Natural killer cell (primary cell): Measurements from ENCODE around the gene BOK. TPM values are rescaled to one million over a fixed set of nuclear protein-coding genes. Genes with fewer than 3 reads are reported as not detected.

ENCODE experiments used
- ATAC-seq, 3 donors: fragments of 150-1000 bp in 2 of 3; fragments of 200-7000 bp in 1 of 3; cut with Tn5 transposase; 1 replicate in 1 of 3; 2 replicates in 2 of 3; pipeline ENCODE4 v1.10.0; 2021; ENCODE audit warnings: mild to moderate bottlenecking in 2 of 3, moderate library complexity in 2 of 3
- DNase-seq, 2 donors: peaks; one replicate each; pipeline versions ENCODE4 v3.0.0 to v3.0.0-alpha.2; 2013 to 2021; ENCODE audit warnings: mixed read lengths in 1 of 2
- H3K27ac ChIP-seq: one replicate; pipeline ENCODE4 v1.5.1; 2013; ENCODE audit warnings: mild to moderate bottlenecking, low read length
- H3K27me3 ChIP-seq: one replicate; pipeline ENCODE4 v1.6.1; 2013; ENCODE audit warnings: low read length; ENCODE audit not compliant: control insufficient read depth, insufficient read depth
- H3K36me3 ChIP-seq: one replicate; pipeline ENCODE4 v1.6.1; 2013; ENCODE audit warnings: low read length; ENCODE audit not compliant: control insufficient read depth, insufficient read depth
- H3K4me1 ChIP-seq: one replicate; pipeline ENCODE4 v1.6.1; 2013; ENCODE audit warnings: low read length; ENCODE audit not compliant: control insufficient read depth, insufficient read depth
- H3K4me3 ChIP-seq: one replicate; pipeline ENCODE4 v1.5.1; 2013; ENCODE audit warnings: low read length
- H3K9me3 ChIP-seq: one replicate; pipeline ENCODE4 v1.6.1; 2013; ENCODE audit warnings: low read length; ENCODE audit not compliant: control insufficient read depth, insufficient read depth
- H3K27ac Mint-ChIP-seq, 2 donors: one replicate each; pipeline ENCODE4 v1.8.0; 2022; ENCODE audit warnings: mild to moderate bottlenecking in 2 of 2, mixed read lengths in 2 of 2, moderate library complexity in 1 of 2
- H3K27me3 Mint-ChIP-seq, 2 donors: one replicate each; pipeline ENCODE4 v1.8.0; 2022; ENCODE audit warnings: low read depth in 2 of 2, mixed read lengths in 2 of 2
- H3K36me3 Mint-ChIP-seq: one replicate; pipeline ENCODE4 v1.8.0; 2022; ENCODE audit warnings: mixed read lengths
- H3K4me1 Mint-ChIP-seq, 2 donors: one replicate each; pipeline ENCODE4 v1.8.0; 2022; ENCODE audit warnings: mixed read lengths in 2 of 2
- H3K4me3 Mint-ChIP-seq: one replicate; pipeline ENCODE4 v1.8.0; 2022; ENCODE audit warnings: mild to moderate bottlenecking, moderate library complexity, mixed read lengths
- H3K9me3 Mint-ChIP-seq, 2 donors: one replicate each; pipeline ENCODE4 v1.8.0; 2022; ENCODE audit warnings: mixed read lengths in 2 of 2
- WGBS: methylation state at CpG from one replicate; pipeline ENCODE4 v1.1.7; 2013; ENCODE audit warnings: missing lambda C conversion rate; ENCODE audit not compliant: insufficient coverage; 5-methylcytosine and 5-hydroxymethylcytosine counted together
- intact Hi-C: fragments of 100-400 bp; cut with micrococcal nuclease; formaldehyde crosslinking; loops from one replicate; pipeline ENCODE4 v1.14.2; 2022
- total RNA-seq, 4 donors: library from RNA; stranded (reverse); fragments of 120-200 nt in 1 of 4; gene quantifications; one replicate each; pipeline versions ENCODE4 v1.2.3 to v1.2.4, GENCODE V29; 2013 to 2022
- TF ChIP-seq, protein P1 (sequence below): fragments of 200-600 bp; IDR thresholded peaks from one replicate; pipeline ENCODE4 v1.8.0; 2022; ENCODE audit warnings: antibody characterized with exemption

Gene BOK
- total RNA-seq, 3 donors from 2014 or later (not counting 1 experiment from before 2014, with no cell fraction given) = 11.0 to 23.7 (median 19.6) TPM

DNA sequence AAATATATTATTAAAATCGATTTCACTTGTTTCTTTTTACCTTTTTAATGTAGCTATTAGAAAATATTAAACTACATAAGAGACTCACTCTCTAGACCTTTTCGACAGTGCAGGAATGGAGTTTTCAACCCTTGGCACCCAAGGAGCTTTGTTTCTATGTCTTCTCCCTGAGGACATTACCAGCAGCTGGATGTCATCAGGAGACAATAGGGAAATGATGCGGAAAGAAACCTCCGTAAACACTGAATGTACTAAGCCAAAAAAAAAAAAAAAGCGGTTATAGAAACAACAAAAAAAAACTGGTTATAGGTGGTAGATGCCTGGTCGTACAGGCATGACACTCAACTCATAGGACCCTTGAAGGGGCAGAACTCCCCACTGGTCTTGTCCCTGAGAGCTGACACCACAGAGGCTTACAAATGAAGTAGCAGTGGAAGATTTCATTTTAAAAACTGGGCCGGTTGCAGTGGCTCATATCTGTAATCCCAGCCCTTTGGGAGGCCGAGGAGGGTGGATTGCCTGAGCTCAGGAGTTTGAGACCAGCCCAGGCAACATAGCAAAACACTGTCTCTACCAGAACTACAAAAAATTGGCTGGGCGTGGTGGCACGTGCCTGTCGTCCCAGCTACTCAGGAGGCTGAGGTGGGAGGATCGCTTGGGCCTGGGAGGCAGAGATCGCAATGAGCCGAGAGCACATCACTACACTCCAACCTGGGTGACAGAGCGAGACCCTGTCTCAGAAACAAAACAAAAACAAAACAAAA is 54.7 kb downstream of the BOK start:
- Mint-ChIP-seq H3K4me3 (no peak overlapping the region), H3K27ac (no peak overlapping the region), H3K9me3 (no peaks in the 10 kb centered on the region), H3K36me3 (no peaks in the 10 kb centered on the region), H3K4me1 (peaks cover 29 to 43% of the 10 kb centered on the region in 2 donors), H3K27me3 (no peaks in the 10 kb centered on the region)
- Histone ChIP-seq H3K27me3 (no peaks in the 10 kb centered on the region), H3K9me3 (no peaks in the 10 kb centered on the region), H3K4me3 (no peak overlapping the region), H3K27ac (no peak overlapping the region), H3K4me1 (peaks cover 36% of the 10 kb centered on the region), H3K36me3 (no peaks in the 10 kb centered on the region)
- TF ChIP-seq, protein P1, sequence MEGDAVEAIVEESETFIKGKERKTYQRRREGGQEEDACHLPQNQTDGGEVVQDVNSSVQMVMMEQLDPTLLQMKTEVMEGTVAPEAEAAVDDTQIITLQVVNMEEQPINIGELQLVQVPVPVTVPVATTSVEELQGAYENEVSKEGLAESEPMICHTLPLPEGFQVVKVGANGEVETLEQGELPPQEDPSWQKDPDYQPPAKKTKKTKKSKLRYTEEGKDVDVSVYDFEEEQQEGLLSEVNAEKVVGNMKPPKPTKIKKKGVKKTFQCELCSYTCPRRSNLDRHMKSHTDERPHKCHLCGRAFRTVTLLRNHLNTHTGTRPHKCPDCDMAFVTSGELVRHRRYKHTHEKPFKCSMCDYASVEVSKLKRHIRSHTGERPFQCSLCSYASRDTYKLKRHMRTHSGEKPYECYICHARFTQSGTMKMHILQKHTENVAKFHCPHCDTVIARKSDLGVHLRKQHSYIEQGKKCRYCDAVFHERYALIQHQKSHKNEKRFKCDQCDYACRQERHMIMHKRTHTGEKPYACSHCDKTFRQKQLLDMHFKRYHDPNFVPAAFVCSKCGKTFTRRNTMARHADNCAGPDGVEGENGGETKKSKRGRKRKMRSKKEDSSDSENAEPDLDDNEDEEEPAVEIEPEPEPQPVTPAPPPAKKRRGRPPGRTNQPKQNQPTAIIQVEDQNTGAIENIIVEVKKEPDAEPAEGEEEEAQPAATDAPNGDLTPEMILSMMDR = no peak
- DNase-seq = no peak
- intact Hi-C loops = loop anchor here (5.0 kb wide), 1 partner anchor 256 kb away; the partner anchor contains the start of gene FARP2
- 95% methylated on average over 14 of the region's 15 CpGs for WGBS
- no peak for ATAC-seq

DNA sequence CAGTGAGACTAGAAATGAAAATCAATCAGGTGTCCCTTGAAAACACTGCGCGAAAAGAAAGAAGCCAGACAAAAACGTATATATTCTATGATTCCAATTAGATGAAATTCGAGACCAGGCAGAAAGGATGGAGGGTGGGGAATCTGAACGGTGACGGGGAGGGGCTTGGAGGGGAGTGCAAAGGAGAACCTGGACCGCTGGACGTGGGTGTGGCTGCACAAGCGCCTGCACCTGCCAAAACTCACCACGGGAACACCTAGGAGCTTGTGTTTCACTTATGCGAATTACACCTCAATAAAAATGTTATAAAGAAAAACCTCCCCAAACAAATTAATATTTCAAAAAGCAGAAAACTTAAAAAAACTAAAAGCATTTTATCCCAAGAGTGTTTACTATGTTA is 56.5 kb downstream of the BOK start:
- no peak for ATAC-seq

DNA sequence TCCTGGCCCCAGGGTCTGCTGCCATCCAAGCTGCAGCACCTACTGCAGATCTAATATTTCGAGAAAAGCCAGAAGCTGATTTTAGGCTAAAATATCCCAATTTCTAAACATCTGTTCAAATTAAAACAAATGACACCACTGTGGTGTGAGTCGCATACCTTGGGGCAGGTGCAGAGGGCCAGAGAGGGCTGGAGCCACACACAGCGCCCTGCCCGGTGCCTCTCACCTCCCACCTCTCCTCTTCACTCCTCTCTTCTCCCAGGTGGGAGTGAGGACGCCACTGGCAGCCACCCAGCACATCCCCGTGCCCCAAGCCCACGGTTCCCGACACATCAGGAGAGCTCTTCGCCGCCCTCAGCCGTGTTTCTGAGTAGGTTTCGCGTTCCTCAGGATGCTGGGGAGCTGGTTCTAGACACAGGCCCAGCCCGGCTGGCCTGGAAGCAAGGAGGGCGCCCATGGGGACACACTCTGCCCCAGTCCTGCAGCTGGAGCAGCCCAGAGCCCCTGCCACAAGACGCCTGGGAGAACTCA is 57.0 kb downstream of the BOK start:
- intact Hi-C loops = loop anchor here (2.0 kb wide), 1 partner anchor 21 kb away; the partner anchor contains the start of genes ATG4B and THAP4
- Histone ChIP-seq H3K4me1 (peaks cover 16% of the 10 kb centered on the region), H3K4me3 (no peak overlapping the region), H3K9me3 (no peaks in the 10 kb centered on the region), H3K27ac (no peak overlapping the region), H3K27me3 (no peaks in the 10 kb centered on the region), H3K36me3 (no peaks in the 10 kb centered on the region)
- H3K27me3 Mint-ChIP-seq = no peaks in the 10 kb centered on the region
- 97% methylated on average over 16 of the region's 16 CpGs for WGBS
- ATAC-seq (no peak), DNase-seq (no peak)
- H3K4me3 Mint-ChIP-seq = peak overlapping the region; percentile 59
- TF ChIP-seq, protein P1 = no peak
- H3K9me3 Mint-ChIP-seq = no peaks in the 10 kb centered on the region
- no peaks in the 10 kb centered on the region for H3K36me3 Mint-ChIP-seq
- peak overlapping the region in 1 of 2 donors; percentile 44 for H3K27ac Mint-ChIP-seq
- peaks cover 17 to 28% of the 10 kb centered on the region in 2 donors for H3K4me1 Mint-ChIP-seq

More for the DNA sequence above, 56.5 kb downstream of the BOK start:
- Mint-ChIP-seq H3K27ac (no peak overlapping the region), H3K4me3 (no peak overlapping the region), H3K36me3 (no peaks in the 10 kb centered on the region), H3K27me3 (no peaks in the 10 kb centered on the region), H3K4me1 (peaks cover 20 to 29% of the 10 kb centered on the region in 2 donors), H3K9me3 (no peaks in the 10 kb centered on the region)
- Histone ChIP-seq H3K27me3 (no peaks in the 10 kb centered on the region), H3K27ac (no peak overlapping the region), H3K4me1 (peaks cover 19% of the 10 kb centered on the region), H3K9me3 (no peaks in the 10 kb centered on the region), H3K4me3 (no peak overlapping the region), H3K36me3 (no peaks in the 10 kb centered on the region)
- TF ChIP-seq, protein P1 = no peak
- WGBS = 94% methylated on average over 11 of the region's 11 CpGs
- DNase-seq = no peak
- intact Hi-C loops = no loop called here
